K562 (cell line): ENCODE measurements around the gene ADSS1. TPM values are rescaled to one million over a fixed set of nuclear protein-coding genes. Genes with fewer than 3 reads are reported as not detected.

Source experiments
- BMI1 ChIP-seq: fragments of 150-350 bp; IDR thresholded peaks from 2 replicates; pipeline ENCODE4 v1.6.1; 2014; ENCODE audit warnings: low read length
- CBX5 ChIP-seq: IDR thresholded peaks from 2 replicates; pipeline ENCODE4 v1.6.1; 2014; ENCODE audit warnings: low read depth, borderline replicate concordance
- CEBPG ChIP-seq, 3 experiments: fragments of 200-800 bp in 1 of 3; sonication (Bioruptor generic) in 1 of 3; sonication (generic) in 1 of 3; formaldehyde crosslinking in 1 of 3; IDR thresholded peaks in 2 of 3; conservative IDR thresholded peaks in 1 of 3; 2 replicates each; pipeline versions ENCODE4 v1.6.1 to v1.8.0; 2016 to 2022; ENCODE audit warnings: missing compliant biosample characterization in 2 of 3, missing genetic modification characterization in 2 of 3, mild to moderate bottlenecking in 1 of 3, missing genetic modification reagents in 1 of 3
- CHD4 ChIP-seq: fragments of 200-600 bp; sonication (generic); IDR thresholded peaks from 3 replicates; pipeline ENCODE4 v1.6.1; 2012; ENCODE audit warnings: low read depth, mild to moderate bottlenecking, mixed read lengths, low read length, inconsistent platforms; ENCODE audit not compliant: insufficient read depth, insufficient replicate concordance, poor library complexity, severe bottlenecking
- ESRRA ChIP-seq: fragments of 450-650 bp; IDR thresholded peaks from 2 replicates; pipeline ENCODE4 v1.6.1; 2014; ENCODE audit warnings: low read depth, mild to moderate bottlenecking, moderate library complexity, borderline replicate concordance
- GABPA ChIP-seq: fragments of 200-800 bp; sonication (Bioruptor generic); conservative IDR thresholded peaks from 2 replicates; pipeline ENCODE4 v1.6.1; 2016; ENCODE audit warnings: low read depth, missing genetic modification characterization, missing compliant biosample characterization
- NFE2L1 ChIP-seq: fragments of 450-650 bp; IDR thresholded peaks from 2 replicates; pipeline ENCODE4 v1.6.1; 2016; ENCODE audit warnings: missing genetic modification characterization, low read depth, mild to moderate bottlenecking, missing compliant biosample characterization, moderate library complexity, borderline replicate concordance
- SIN3A ChIP-seq, 2 experiments: fragments of 150-350 bp in 1 of 2; IDR thresholded peaks; 2 replicates each; pipeline ENCODE4 v1.6.1; 2011 to 2016; ENCODE audit warnings: borderline replicate concordance in 2 of 2, low read depth in 2 of 2, low read length in 2 of 2, mild to moderate bottlenecking in 2 of 2, moderate library complexity in 2 of 2; ENCODE audit not compliant: control insufficient read depth in 1 of 2
- SMAD4 ChIP-seq: fragments of 250-450 bp; sonication (Bioruptor Pico); conservative IDR thresholded peaks from 2 replicates; pipeline ENCODE4 v1.8.0; 2021; ENCODE audit warnings: inconsistent platforms, mild to moderate bottlenecking, moderate library complexity
- SOX6 ChIP-seq: fragments of 450-650 bp; IDR thresholded peaks from 2 replicates; pipeline ENCODE4 v1.6.1; 2014; ENCODE audit warnings: mild to moderate bottlenecking
- SRSF3 ChIP-seq: fragments of 200-400 bp; formaldehyde crosslinking; IDR thresholded peaks from 2 replicates; pipeline ENCODE4 v1.6.1; 2016; ENCODE audit warnings: mild to moderate bottlenecking, low read length, moderate library complexity; ENCODE audit not compliant: insufficient read depth
- STAT5A ChIP-seq: IDR thresholded peaks from 2 replicates; pipeline ENCODE4 v1.6.1; 2012; ENCODE audit warnings: low read length, inconsistent platforms, borderline replicate concordance
- ZKSCAN1 ChIP-seq: fragments of 150-350 bp; IDR thresholded peaks from 2 replicates; pipeline ENCODE4 v1.6.1; 2016; ENCODE audit warnings: low read depth, low read length
- ZNF121 ChIP-seq: sonication (generic); formaldehyde crosslinking; conservative IDR thresholded peaks from 2 replicates; pipeline ENCODE4 v1.8.0; 2022; ENCODE audit warnings: missing genetic modification reagents
- ZNF445 ChIP-seq: fragments of 250-450 bp; sonication (Bioruptor Pico); IDR thresholded peaks from 2 replicates; pipeline ENCODE4 v1.4.0; 2020; ENCODE audit warnings: low read depth, mild to moderate bottlenecking, moderate library complexity
- ZNF785 ChIP-seq: fragments of 250-450 bp; sonication (Bioruptor Pico); IDR thresholded peaks from 2 replicates; pipeline ENCODE4 v1.4.0; 2020; ENCODE audit warnings: mild to moderate bottlenecking
- polyA plus RNA-seq, 8 experiments: library from polyadenylated mRNA; depleted of rRNA in 4 of 8; stranded (reverse) in 5 of 8; unstranded in 3 of 8; fragments of >200 nt; fragmentation: Nextera tagmentation in 2 of 8; fragmentation: Illumina TruSeq in 1 of 8; extraction: Ambion mirVana in 2 of 8; extraction: Trizol in 1 of 8; gene quantifications; 2 replicates each; pipeline versions ENCODE4 v1.2.1 to v1.2.3, GENCODE V29; 2011 to 2014; ENCODE audit warnings: inconsistent platforms in 1 of 8, missing spikeins in 1 of 8
- total RNA-seq, 7 experiments: library from RNA; depleted of rRNA in 6 of 7; stranded (reverse); fragments of >200 nt in 6 of 7; fragmentation: Illumina TruSeq in 2 of 7; extraction: Trizol in 2 of 7; gene quantifications; 2 replicates each; pipeline versions ENCODE4 v1.2.1 to v1.2.3, GENCODE V29; 2011 to 2021; ENCODE audit warnings: low replicate concordance in 1 of 7
- TF ChIP-seq, protein P1 (sequence below): fragments of 200-800 bp; sonication (Bioruptor generic); IDR thresholded peaks from 2 replicates; pipeline ENCODE4 v1.6.1; 2016; ENCODE audit warnings: missing genetic modification characterization, missing compliant biosample characterization
- TF ChIP-seq, protein P2 (sequence below): fragments of 200-400 bp; formaldehyde crosslinking; IDR thresholded peaks from 2 replicates; pipeline ENCODE4 v1.6.1; 2017; ENCODE audit warnings: mild to moderate bottlenecking, low read depth, low read length, moderate library complexity

ADSS1 gene
- total and polyA plus RNA-seq, 9 of the 15 experiments (the other 6 are each of a cell fraction or from before 2014, with no cell fraction given) = 0.53 to 5.9 (median 3.9) TPM

DNA sequence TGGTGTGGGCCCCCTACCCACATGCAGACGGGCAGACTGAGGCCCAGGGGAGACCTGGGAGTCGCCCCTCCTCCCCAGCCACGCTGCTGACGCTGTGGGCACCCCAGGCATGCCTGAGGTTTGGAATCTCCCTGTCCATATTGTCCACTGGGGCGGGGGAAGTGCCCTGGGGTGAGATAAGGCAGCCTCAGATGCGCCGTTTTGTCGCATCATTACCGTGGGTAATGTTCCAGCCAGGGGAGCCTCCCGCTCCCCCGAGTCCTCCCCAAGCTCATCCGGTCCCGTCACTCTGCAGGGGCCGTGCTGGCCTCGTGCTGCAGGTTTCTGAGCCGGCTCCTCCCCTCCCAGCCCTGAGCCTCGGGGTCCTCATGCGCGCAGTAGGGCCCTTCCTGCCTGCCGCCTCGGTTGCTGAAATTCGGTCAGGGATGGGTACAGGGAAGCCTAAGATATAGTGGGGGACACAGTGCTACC lies 23.2 kb upstream of the ADSS1 start (continued):
- TF ChIP-seq, protein P1, sequence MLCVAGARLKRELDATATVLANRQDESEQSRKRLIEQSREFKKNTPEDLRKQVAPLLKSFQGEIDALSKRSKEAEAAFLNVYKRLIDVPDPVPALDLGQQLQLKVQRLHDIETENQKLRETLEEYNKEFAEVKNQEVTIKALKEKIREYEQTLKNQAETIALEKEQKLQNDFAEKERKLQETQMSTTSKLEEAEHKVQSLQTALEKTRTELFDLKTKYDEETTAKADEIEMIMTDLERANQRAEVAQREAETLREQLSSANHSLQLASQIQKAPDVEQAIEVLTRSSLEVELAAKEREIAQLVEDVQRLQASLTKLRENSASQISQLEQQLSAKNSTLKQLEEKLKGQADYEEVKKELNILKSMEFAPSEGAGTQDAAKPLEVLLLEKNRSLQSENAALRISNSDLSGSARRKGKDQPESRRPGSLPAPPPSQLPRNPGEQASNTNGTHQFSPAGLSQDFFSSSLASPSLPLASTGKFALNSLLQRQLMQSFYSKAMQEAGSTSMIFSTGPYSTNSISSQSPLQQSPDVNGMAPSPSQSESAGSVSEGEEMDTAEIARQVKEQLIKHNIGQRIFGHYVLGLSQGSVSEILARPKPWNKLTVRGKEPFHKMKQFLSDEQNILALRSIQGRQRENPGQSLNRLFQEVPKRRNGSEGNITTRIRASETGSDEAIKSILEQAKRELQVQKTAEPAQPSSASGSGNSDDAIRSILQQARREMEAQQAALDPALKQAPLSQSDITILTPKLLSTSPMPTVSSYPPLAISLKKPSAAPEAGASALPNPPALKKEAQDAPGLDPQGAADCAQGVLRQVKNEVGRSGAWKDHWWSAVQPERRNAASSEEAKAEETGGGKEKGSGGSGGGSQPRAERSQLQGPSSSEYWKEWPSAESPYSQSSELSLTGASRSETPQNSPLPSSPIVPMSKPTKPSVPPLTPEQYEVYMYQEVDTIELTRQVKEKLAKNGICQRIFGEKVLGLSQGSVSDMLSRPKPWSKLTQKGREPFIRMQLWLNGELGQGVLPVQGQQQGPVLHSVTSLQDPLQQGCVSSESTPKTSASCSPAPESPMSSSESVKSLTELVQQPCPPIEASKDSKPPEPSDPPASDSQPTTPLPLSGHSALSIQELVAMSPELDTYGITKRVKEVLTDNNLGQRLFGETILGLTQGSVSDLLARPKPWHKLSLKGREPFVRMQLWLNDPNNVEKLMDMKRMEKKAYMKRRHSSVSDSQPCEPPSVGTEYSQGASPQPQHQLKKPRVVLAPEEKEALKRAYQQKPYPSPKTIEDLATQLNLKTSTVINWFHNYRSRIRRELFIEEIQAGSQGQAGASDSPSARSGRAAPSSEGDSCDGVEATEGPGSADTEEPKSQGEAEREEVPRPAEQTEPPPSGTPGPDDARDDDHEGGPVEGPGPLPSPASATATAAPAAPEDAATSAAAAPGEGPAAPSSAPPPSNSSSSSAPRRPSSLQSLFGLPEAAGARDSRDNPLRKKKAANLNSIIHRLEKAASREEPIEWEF (CRISPR knock-in tag) = no peak
- TF ChIP-seq CBX5 (no peak), STAT5A (peak; percentile 58; the same call in 1 of the 2 replicates), ZNF121 (no peak), SMAD4 (CRISPR knock-in tag) (peak; percentile 84), ZKSCAN1 (peak; percentile 96), ZNF785 (no peak), CEBPG (CRISPR knock-in tag; IDR thresholded peaks at IDR 0.05) (no peak), CEBPG (tag; conservative IDR thresholded peaks at IDR 0.05 in 1 of 2, IDR thresholded peaks at IDR 0.05 in 1 of 2) (no peak), CHD4 (no peak), ZNF445 (CRISPR knock-in tag) (no peak), GABPA (tag) (0 out of 2 replicates have a peak, but pooled peaks have one; percentile 51), BMI1 (no peak), ESRRA (no peak; the same call in 1 of the 2 replicates), NFE2L1 (tag) (no peak), SOX6 (peak; percentile 74), SRSF3 (no peak), SIN3A (IDR thresholded peaks at IDR 0.05; ENCODE audit: borderline replicate concordance in 2 of 2, control insufficient read depth in 1 of 2, low read depth in 2 of 2, low read length in 2 of 2) (0 out of 4 replicates have a peak, but pooled peaks of 1 of the 2 experiments have one; percentile 12)
- TF ChIP-seq, protein P2, sequence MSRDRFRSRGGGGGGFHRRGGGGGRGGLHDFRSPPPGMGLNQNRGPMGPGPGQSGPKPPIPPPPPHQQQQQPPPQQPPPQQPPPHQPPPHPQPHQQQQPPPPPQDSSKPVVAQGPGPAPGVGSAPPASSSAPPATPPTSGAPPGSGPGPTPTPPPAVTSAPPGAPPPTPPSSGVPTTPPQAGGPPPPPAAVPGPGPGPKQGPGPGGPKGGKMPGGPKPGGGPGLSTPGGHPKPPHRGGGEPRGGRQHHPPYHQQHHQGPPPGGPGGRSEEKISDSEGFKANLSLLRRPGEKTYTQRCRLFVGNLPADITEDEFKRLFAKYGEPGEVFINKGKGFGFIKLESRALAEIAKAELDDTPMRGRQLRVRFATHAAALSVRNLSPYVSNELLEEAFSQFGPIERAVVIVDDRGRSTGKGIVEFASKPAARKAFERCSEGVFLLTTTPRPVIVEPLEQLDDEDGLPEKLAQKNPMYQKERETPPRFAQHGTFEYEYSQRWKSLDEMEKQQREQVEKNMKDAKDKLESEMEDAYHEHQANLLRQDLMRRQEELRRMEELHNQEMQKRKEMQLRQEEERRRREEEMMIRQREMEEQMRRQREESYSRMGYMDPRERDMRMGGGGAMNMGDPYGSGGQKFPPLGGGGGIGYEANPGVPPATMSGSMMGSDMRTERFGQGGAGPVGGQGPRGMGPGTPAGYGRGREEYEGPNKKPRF = no peak
